SHP77 (cell line): Measurements from ENCODE around the gene MROH2B.
A peak's percentile ranks its signal among the peaks of the same experiment; 100 is the strongest.

ENCODE experiments used
- DNase-seq, 2 experiments: peaks; one replicate each; lab custom pipeline; 2025; lab: John Stamatoyannopoulos, UW

MROH2B gene

DNA sequence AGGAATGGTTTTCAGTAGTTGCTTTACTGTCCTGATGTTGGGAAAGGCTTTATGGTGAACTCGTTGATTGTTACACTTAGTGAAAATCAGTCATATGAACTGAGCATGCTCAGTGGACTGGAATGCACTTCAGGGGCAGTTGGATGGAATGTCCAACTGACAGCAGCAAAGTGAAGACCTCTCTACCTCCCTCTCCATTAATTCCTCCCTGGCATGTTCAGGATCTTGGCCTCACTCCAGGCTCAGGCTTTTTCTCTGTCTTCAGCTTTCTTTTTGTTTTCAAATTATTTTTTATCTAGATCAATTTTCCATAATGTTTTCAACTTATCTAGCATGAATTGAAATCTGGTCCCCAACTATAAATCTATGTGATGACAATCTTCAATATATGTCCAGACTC, at the start of gene MROH2B:
MROH2B (minus strand) TSS at position 101 of the 400 bp plus-strand sequence. CDS start 490 bp downstream, outside the sequence.
- DNase-seq = no peak

DNA sequence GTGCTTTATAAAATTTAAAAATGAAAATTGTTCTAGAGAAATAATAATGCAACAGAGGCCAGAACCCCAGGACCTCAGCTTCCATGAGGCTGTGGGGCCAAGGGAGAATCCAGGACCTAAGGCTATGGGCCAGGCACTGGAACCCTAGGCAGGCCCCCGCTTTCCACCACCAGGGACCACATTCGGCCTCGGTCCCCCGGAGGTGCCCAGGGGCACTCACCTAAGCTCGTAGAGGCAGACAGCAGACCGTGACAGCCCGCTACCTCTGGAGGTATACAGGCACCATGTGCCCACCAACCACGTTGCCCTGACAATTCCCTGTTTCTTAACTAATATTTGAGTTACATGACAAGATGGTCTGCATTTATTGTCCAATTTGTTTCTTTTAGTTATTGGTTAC, 49.5 kb upstream of the MROH2B start:
- no peak for DNase-seq

DNA sequence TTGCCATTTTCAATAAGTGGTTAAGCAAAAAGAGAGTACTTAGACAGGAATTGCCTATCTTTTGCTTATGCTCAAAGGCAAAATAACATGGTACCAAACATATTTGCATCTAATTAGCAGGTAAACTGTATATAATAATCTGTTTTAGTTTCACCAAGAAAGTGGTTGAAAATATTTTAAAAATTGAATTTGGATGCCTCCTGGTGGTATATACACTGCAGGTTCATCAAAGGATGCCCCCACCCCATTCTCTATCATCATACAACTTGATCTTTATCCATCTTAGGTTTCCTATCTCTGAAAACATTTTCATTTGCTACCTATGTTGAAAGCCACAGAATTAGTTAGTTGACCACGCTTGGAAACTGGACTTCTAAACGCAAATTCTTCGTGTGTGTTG, 47.0 kb upstream of the MROH2B start:
- DNase-seq = no peak

DNA sequence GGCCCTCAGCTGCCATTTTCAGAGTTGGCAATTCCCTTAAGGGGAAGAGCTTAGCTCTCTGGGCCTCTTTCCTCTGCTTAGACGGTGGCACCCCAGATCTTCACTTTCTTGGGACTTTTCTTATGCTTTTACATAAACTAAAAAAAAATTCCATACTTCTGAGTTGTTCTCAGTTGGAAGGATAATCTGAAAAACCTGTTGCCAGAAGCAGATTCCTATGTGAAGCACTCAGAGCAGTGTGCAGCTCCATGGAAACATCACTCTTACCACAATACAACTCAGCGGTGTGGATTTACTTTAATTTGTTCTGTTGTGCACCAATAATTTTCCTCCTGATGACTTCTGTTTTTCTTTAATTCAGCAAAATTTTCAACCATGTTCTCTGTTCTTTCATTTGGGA, 44.1 kb upstream of the MROH2B start:
- DNase-seq = no peak

DNA sequence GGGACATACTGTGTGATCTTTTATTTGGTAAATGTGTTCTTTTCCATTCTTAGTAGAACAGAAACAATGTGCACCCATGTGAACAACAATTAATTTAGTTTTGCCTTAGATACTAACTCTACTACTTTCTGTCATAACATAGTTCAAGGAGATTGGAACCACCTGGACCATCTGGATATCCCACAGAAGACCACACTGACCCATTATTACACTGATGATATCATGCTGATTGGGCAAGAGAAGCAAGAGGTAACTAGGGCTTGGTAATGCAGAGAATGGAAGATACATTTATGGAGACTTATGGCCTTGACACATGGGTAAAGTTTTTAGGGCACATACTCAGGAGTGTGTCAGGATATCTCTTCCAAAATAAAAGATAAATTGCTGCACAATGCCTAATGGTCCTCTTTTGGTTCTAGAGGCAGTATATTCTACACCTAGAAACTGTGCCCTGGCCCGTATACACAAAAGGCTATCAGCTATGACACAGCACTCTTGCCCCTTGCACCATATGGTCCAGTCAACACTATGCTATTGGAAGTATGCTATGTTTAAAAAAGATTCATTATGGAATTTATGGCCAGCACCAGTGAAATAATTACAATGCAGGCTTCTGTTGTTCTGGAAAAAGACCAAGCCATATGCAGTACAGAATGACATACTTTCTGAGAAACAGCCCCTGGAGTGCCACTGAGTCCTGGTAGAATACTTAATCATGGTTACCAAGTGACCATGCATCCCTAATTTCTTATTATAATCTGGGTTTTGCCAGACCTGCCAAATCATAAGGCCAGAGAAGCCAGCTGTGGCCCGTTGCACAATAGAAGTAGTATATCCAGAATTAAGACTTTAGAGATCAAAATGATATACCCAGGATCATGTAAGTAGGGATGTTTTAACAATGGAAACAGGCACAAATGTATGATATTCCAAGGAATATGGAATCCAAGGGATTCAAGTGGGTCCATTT, 41.6 kb upstream of the MROH2B start:
- no peak for DNase-seq

DNA sequence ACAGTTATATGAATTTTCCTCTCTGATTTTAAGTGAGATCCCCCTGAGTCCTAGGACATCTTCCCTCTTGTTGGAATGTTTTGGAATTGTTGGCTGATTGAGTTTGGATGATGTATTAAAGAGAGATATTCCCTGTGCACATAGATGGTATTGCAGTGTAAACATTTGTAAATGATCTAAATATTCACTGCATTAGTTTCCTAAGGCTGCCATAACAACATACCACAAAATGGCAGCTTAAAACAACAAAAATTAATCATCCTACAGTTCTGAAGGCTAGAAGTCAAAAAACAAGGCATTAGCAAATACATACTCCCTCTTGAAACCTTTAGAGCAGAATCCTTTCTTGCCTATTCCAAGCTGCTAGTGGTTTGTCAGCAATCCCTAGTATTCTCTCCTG, 38.0 kb upstream of the MROH2B start:
- no peak for DNase-seq

DNA sequence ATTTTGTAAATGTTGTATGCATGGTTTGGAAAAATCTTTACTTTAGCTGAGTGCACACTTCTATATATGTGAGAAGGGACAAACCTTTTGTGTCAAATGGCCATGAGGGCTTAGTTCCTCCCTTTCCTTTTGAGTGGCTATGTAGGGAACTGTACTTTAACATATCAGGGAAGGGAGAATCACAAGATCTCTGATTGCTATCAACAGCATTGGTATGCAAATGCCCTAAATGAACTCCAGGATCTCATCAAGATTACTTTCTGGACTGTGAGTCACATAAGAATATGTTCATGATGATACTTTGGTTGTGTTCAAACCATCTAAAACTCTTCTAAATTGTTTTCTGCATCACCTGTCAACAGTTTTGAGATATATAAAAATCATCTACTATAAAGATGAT, 31.2 kb upstream of the MROH2B start:
- DNase-seq = no peak

DNA sequence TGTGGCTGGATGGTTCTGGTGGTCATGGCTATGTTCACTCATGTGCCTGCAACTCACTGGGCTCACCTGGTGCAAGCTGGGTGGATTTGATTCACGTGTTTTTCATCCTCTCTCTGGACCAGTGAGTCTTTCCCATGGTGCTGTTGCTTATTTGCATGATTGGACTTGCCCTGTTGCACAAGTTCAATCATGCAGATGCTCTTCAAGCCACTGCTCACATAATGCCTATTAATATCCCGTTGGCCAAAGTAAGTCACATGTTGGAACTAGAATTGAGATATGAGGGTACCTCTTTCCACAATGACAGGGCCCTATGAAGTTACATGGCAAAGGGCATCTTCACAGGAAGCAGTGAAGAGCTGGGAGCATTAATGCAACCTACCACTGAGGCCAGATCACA, 26.5 kb upstream of the MROH2B start:
- no peak for DNase-seq

DNA sequence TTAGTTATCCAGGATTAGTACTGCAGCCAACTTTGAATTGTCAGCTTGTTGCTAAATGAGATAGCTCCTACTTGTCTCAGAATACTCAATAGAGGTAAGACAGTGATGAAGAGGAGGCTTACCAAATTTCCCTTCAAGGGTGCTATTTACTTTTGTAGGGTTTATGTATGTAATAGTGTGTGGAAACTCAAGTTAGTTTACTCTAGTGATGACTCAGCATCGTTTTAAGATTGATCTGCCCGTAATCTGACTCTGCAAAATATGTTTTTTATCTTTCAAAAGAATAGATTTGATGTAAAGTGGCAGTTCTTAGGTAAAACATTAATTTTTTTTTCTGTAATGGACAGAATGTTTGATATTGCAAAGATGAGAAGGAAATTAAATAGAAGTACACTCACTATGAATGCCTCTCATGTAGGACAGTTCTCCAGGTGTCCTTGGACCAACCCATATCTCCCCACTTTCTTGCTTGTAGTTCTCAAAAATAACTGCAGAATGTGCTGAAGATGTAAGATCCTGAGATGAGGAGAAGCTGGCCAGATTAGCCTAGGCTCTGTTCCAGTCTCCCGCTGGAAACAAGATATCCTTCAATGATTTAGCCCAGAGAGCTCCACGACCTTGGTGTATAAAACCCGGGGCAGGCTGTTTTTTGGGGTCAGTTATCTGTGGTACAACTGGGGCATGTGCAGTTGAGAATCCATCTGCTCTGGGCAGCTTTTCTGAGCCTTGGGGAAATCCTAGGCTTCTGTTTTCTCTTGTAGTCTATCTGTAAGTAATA, 24.4 kb upstream of the MROH2B start:
- no peak for DNase-seq

DNA sequence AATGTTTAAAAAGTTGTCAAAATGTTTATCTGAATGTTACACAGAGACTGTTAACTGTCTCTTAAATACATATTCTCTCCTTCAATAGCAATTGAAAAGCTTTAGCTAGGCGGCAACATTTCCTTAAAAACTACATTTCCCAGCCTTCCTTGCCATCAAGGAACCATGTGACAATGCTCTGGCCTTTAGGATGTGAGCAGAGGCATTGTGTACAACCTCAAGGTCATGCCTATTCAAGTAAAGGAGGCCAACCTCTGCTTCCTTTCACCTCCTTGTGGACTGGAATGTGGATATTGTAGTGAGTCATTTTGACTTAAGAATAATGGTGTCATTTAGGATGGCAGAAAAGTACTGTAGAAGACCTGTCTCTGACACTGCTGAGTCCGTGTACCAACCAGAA, 23.7 kb upstream of the MROH2B start:
- DNase-seq = peak in 1 of 2 experiments; percentile 18

DNA sequence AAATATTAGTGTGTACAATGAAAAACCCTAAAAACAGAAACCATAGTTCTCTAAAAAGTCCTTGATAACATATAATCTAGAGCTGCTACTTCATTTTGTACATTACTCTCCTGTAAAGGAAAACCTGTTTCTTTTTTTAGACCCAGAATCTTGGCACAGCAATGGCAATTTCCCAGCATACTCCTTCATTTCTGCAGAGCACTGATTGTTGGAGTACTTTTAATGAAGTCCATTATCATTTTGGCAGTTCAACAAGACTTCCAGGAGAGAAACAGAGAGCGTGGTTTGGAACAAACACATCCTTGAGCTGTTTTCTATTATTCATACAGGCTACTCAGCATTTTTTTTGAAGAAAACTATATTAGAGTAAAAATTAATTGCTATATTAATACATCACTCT, 22.7 kb upstream of the MROH2B start:
- no peak for DNase-seq

DNA sequence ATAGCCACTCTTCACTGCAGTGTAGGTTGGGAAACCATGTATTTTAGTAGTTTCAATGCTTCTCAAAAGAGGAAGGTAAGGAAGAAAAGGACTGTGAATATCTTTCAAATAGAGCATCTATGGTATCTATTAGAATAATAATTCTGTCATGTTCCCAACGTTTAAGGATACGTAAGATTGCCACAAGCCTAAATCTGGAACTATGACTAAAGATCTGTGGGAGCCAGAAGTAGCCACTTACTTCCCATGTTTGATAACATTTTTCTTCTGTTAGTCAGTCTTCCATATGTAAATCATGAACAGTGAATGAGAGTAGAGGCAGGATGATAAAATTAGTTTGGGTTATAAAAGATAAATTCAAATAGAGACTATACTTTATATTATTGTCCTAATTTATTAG, 16.3 kb upstream of the MROH2B start:
- no peak for DNase-seq

DNA sequence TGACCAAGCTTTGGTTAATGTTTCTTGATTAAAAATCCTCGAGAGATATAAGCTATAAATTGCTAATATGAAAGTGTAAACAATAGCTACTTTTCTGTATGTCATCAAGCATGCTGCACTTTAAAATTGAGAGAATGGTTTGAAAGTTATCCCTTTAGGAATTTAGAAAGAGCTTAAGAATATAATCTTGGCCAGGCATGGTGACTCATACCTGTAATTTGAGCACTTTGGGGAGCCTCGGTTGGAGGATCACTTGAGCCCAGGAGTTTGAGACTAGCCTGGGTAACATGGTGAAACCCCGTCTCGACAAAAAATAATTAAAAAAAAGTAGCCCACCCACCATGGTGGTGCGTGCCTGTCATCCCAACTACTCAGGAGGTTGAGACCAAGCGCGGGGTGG, 12.2 kb upstream of the MROH2B start:
- DNase-seq = no peak

DNA sequence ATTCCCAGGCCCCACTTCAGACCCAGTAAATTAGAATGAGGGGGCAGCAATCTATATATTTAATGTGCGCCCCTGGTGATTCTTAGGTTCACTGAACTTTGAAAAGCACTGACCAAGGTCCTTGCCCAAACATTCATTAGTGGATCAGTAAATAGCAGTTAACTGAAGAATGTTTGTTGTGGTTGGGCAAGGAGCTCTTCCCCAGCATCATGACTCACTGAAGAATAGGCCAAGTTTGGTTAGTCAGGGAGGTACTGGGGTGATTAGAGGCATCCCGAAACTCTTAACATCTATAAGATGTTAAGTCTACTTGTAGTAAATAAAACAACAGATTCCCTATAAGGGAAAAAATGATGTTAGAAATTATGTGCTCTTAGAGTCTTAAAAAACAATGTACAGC, 833 bp upstream of the MROH2B start:
- DNase-seq = no peak

DNA sequence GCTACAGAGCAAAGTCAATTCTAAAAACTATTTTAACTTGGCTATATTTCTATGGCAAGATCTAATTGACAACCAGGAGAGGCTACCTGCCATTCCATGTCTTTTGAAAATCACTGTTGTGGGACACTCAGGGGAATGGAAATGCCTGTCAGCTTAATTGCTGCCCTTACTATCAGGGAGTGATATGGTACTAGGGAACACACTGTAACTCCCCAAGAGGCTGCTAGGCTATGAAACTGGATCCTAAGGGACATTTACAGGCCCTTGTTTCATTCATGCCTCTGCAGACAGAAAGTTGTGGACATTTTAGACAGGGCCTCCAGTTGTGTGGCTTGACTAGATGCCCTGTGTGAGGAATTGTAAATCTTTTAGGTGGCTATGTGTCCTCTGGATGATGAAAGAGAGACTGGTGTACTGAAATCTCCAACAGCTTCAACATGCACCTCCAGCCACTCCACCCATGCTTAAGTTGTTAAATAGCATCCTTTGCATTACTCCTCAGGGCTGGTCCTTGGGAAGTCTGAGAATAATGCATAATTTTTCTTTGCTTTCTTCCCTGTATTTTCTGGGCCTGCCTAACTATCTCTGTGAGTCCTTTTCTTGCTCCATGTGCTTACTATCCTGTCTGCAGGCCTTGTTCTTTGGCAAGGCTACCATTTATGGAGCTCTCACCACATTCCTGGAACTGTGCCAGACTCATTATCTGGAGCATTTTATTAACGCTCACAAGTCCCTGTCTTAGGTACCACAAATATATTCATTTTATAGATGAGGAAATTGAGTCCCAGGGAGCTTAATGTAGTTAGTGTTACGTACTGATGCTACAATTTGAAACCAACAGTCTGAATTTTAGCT, 3.2 kb downstream of the MROH2B start:
- no peak for DNase-seq

DNA sequence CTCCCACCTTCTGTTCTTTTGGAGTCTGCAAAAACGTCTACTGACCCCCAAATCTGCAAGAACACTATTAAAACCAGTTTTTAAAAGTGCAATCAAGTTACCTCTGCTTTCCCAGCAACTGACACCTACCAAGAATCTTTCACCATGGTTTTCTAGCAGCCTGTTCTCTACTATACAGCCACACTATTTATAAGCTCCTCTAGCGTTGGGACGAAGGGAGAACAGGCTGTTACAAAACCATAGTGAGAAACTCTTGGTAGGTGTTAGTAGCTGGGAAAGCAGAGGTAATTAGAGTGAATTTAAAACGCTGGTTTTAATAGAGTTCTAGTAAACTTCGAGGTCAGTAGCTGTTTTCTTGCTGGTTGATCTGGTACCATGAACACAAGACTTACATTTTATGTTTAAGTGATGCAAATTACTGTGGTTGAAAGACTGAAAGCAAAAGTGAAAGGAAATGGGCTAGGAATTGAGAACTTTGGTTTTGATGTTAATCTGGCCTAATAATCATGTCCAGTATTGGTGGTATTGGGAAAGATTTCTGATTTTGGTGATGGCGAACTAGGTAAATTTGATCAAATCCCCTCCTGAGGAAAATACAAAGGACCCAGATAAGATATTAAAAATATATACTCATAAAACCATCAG, 5.3 kb downstream of the MROH2B start:
- DNase-seq = no peak

DNA sequence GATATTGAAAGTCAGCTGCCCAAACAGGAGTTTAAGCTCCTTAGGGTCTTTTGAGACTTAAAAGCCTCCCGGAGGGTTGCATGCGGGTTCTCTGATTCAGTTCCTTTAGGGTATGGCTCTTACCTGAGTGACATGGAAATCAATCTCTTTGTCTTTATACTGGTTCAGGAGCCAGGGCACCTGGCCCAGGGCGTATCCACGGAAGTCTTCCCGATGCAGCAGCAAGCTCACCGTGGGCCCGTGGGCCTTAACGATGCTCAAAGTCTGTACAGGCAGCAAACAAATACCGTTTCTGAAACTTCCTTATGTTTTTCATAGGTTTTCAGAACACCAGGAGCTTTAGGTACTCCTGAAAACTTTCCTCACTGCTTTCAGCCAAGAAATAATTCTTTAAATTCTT, 13.2 kb downstream of the MROH2B start:
- DNase-seq = no peak

DNA sequence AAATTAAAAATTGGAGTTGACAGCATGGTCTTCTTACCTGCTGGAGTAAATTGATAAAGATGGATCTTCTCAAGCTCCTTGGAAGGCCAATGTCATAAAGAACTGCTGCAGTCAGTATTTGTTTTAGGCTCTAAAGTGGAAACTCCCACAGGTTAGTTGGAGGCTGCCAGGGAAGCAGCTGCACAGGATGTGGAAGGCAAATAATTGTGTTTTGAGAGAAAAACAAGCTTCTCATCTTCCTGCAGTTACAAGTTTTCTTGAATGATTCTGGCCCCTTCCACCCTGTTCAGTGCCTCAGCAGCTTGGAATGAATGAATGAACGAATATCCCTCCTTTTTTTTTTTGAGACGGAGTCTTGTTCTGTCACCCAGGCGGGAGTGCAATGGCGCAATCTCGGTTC, 13.9 kb downstream of the MROH2B start:
- peak; percentile 12 to 28 for DNase-seq

DNA sequence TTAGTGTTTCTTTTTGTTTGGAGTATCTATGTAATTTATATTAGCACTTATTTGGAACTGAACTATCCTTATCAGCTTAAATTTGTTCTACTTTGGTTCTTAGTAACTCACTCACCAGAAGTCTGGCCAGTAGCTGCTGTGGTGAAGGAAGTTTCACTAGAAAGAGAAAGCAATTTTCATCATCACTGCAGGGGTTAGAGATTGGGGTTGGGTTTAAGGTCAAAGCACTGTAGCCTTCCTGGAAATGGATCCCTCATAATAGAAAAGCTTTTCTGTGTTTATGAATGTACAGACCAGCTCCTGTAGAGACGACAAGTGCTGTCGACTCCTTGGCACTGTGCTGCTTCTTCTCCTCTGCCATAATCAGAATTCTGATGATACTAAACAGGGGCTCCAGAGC, 22.2 kb downstream of the MROH2B start:
- no peak for DNase-seq

DNA sequence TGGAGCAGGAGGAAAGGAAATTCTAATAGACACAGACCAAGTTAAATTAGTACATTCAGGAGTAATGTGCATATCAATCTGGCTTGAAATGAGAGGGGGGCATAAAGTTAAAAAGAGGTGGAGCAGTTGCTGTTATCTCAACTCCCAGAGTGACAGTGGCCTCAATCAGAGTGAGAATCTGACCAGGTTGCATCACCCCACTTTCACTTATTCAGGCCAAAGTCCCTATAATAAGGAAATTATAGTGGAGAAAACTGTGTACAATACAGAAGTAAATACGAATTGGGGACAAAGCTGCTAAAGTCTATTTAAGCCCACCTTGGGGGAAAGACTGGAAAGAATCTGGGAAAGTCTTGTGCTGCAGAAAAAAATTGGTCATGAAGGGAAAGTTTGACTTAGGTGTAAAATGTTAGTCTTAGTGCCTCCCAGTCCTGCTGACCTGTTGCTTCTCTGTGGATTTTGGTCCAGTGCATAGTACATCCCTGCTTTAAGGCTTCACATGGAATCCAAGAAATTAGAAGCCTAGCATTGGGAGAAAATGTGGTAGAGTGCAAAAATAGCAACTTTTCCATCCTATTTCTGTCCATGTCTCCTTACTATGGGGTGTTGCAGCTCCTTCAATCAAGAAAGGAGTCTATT, 27.9 kb downstream of the MROH2B start:
- DNase-seq = no peak

DNA sequence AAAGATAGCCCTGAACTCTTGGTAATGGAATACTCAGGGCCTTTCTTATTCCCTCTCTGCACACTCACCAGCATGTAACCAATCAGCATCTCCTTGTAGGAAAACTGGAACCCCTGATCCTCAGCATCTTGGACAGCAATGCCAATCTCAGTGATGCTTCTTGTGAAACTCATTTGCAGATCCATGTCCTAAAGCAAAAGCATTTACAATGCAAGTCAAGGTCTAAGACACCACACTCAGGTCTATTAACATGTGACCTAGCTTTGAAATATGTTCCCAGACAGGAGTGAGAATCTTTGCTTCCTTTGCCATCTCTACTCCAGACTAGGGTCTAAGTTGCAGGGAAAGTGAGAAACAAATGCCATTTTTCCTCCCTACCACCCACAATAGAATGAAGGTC, 38.2 kb downstream of the MROH2B start:
- no peak for DNase-seq
